Naive B cell (primary cell): ENCODE results near the gene PEMT. TPM values are rescaled to one million over a fixed set of nuclear protein-coding genes. Genes with fewer than 3 reads are reported as not detected.
"Not testable (repeated sequence)": the region's sequence is repeated elsewhere in the genome, so short reads cannot be mapped to it uniquely, and the experiment has no call there.

Source experiments
- ATAC-seq, 2 donors: fragments of 150-1000 bp; cut with Tn5 transposase; 2 replicates each; pipeline ENCODE4 v1.10.0; 2021; ENCODE audit warnings: low read depth in 2 of 2, mild to moderate bottlenecking in 2 of 2, moderate library complexity in 2 of 2
- DNase-seq: peaks from one replicate; pipeline ENCODE4 v3.0.0; 2022
- H3K27ac Mint-ChIP-seq, 6 donors: one replicate each; pipeline ENCODE4 v1.8.0; 2020 to 2022; ENCODE audit warnings: mild to moderate bottlenecking in 6 of 6, mixed read lengths in 6 of 6, moderate library complexity in 5 of 6, inconsistent platforms in 2 of 6
- H3K27me3 Mint-ChIP-seq, 3 donors: one replicate each; pipeline ENCODE4 v1.8.0; 2021 to 2022; ENCODE audit warnings: mixed read lengths in 3 of 3, mild to moderate bottlenecking in 1 of 3
- H3K36me3 Mint-ChIP-seq, 2 donors: one replicate each; pipeline ENCODE4 v1.8.0; 2020 to 2022; ENCODE audit warnings: mixed read lengths in 2 of 2, inconsistent platforms in 1 of 2, mild to moderate bottlenecking in 1 of 2
- H3K4me1 Mint-ChIP-seq, 3 donors: one replicate each; pipeline ENCODE4 v1.8.0; 2020 to 2022; ENCODE audit warnings: mixed read lengths in 3 of 3, inconsistent platforms in 1 of 3, mild to moderate bottlenecking in 1 of 3, moderate library complexity in 1 of 3
- H3K4me3 Mint-ChIP-seq, 8 donors: one replicate each; pipeline ENCODE4 v1.8.0; 2020 to 2022; ENCODE audit warnings: mild to moderate bottlenecking in 8 of 8, mixed read lengths in 8 of 8, moderate library complexity in 8 of 8, inconsistent platforms in 2 of 8
- H3K9me3 Mint-ChIP-seq, 7 donors: one replicate each; pipeline ENCODE4 v1.8.0; 2020 to 2022; ENCODE audit warnings: mixed read lengths in 7 of 7, mild to moderate bottlenecking in 5 of 7, inconsistent platforms in 2 of 7, moderate library complexity in 1 of 7
- polyA plus RNA-seq, 6 donors: library from polyadenylated mRNA; unstranded; fragments of 300-500 nt; fragmentation: Illumina TruSeq; gene quantifications; one replicate each; pipeline ENCODE4 v1.2.3, GENCODE V29; 2021; ENCODE audit warnings: low read depth in 6 of 6

The PEMT gene
- polyA plus RNA-seq, 6 donors from 2014 or later = 16.3 to 28.0 (median 21.3) TPM

- Mint-ChIP-seq H3K4me3 (peak overlapping the region in 1 of 8 donors; percentile 54), H3K4me1 (peaks cover 24 to 55% (median 48%) of the 10 kb centered on the region in 3 donors), H3K27me3 (no peaks in the 10 kb centered on the region), H3K9me3 (no peaks in the 10 kb centered on the region), H3K36me3 (peaks cover 0 to 8% of the 10 kb centered on the region in 2 donors), H3K27ac (no peak overlapping the region)
- ATAC-seq (no peak), DNase-seq (no peak)
Measured at GRCh38 chr17:17481860-17482259, 109.6 kb downstream of the PEMT start.

- DNase-seq (no peak), ATAC-seq (no peak)
- peaks cover 0 to 6% of the 10 kb centered on the region in 2 donors for H3K36me3 Mint-ChIP-seq
- H3K27me3 Mint-ChIP-seq = no peaks in the 10 kb centered on the region
- H3K4me1 Mint-ChIP-seq = peaks cover 27 to 58% (median 54%) of the 10 kb centered on the region in 3 donors
- H3K9me3 Mint-ChIP-seq = no peaks in the 10 kb centered on the region
- peak overlapping the region in 3 of 6 donors; percentile 32 to 83 (median 64) for H3K27ac Mint-ChIP-seq
- peak overlapping the region in 4 of 8 donors; percentile 12 to 62 (median 38) for H3K4me3 Mint-ChIP-seq
Measured at GRCh38 chr17:17480593-17481148, 110.8 kb downstream of the PEMT start.

GRCh38 chr17:17479209-17479608 lies 112.3 kb downstream of the PEMT start:
- Mint-ChIP-seq H3K27ac (no peak overlapping the region), H3K27me3 (no peaks in the 10 kb centered on the region), H3K9me3 (no peaks in the 10 kb centered on the region), H3K36me3 (no peaks in the 10 kb centered on the region), H3K4me1 (peaks cover 23 to 52% (median 51%) of the 10 kb centered on the region in 3 donors), H3K4me3 (peak overlapping the region in 2 of 8 donors; percentile 77 to 93)
- no peak for DNase-seq
- ATAC-seq = no peak

GRCh38 chr17:17476865-17477467 lies 114.5 kb downstream of the PEMT start, which contains the start of gene MED9:
MED9 (plus strand) TSS chr17:17477000; CDS start chr17:17477042, 42 bp downstream.
- Mint-ChIP-seq H3K9me3 (no peaks in the 10 kb centered on the region), H3K27ac (peak within 1 kb of the TSS; percentile 88 to 98 (median 94)), H3K4me3 (peak within 1 kb of the TSS; percentile 86 to 94 (median 93)), H3K4me1 (peaks cover 17 to 43% (median 38%) of the 10 kb centered on the region in 3 donors), H3K27me3 (no peaks in the 10 kb centered on the region), H3K36me3 (no peaks in the 10 kb centered on the region)
- ATAC-seq = peak; percentile 98 to 99
- DNase-seq = peak; percentile 93

- no peaks in the 10 kb centered on the region for H3K27me3 Mint-ChIP-seq
Measured at GRCh38 chr17:17474341-17474740, 117.2 kb downstream of the PEMT start.

GRCh38 chr17:17472333-17472920 lies 119.1 kb downstream of the PEMT start:
- peak overlapping the region in 1 of 8 donors; percentile 30 for H3K4me3 Mint-ChIP-seq

More at GRCh38 chr17:17474341-17474740, 117.2 kb downstream of the PEMT start:
- Mint-ChIP-seq H3K9me3 (no peaks in the 10 kb centered on the region), H3K4me1 (peaks cover 7 to 27% (median 23%) of the 10 kb centered on the region in 3 donors), H3K4me3 (peak overlapping the region in 1 of 8 donors; percentile 13), H3K36me3 (no peaks in the 10 kb centered on the region), H3K27ac (no peak overlapping the region)
- ATAC-seq = no peak
- no peak for DNase-seq

GRCh38 chr17:17469996-17470395 lies 121.5 kb downstream of the PEMT start:
- DNase-seq (no peak), ATAC-seq (no peak)
- Mint-ChIP-seq H3K36me3 (no peaks in the 10 kb centered on the region), H3K27ac (no peak overlapping the region), H3K4me1 (no peaks in the 10 kb centered on the region), H3K4me3 (no peak overlapping the region), H3K9me3 (peaks cover 0 to 2% (median 0%) of the 10 kb centered on the region in 7 donors), H3K27me3 (peaks cover 0 to 6% (median 4%) of the 10 kb centered on the region in 3 donors)

More at GRCh38 chr17:17472333-17472920, 119.1 kb downstream of the PEMT start:
- no peak overlapping the region for H3K27ac Mint-ChIP-seq
- no peaks in the 10 kb centered on the region for H3K27me3 Mint-ChIP-seq
- no peaks in the 10 kb centered on the region for H3K36me3 Mint-ChIP-seq
- H3K9me3 Mint-ChIP-seq = peaks cover 0 to 2% (median 0%) of the 10 kb centered on the region in 7 donors
- DNase-seq (no peak), ATAC-seq (no peak)
- H3K4me1 Mint-ChIP-seq = peaks cover 4 to 12% (median 10%) of the 10 kb centered on the region in 3 donors

GRCh38 chr17:17469358-17469757 lies 122.2 kb downstream of the PEMT start:
- H3K27me3 Mint-ChIP-seq = peaks cover 0 to 10% (median 6%) of the 10 kb centered on the region in 3 donors
- no peaks in the 10 kb centered on the region for H3K4me1 Mint-ChIP-seq
- no peak overlapping the region for H3K27ac Mint-ChIP-seq

GRCh38 chr17:17468217-17469010 lies 123.1 kb downstream of the PEMT start:
- Mint-ChIP-seq H3K4me3 (no peak overlapping the region), H3K9me3 (peaks cover 0 to 2% (median 0%) of the 10 kb centered on the region in 7 donors), H3K27me3 (peaks cover 0 to 12% (median 6%) of the 10 kb centered on the region in 3 donors), H3K27ac (no peak overlapping the region), H3K36me3 (no peaks in the 10 kb centered on the region), H3K4me1 (no peaks in the 10 kb centered on the region)
- ATAC-seq (no peak), DNase-seq (no peak)

More at GRCh38 chr17:17469358-17469757, 122.2 kb downstream of the PEMT start:
- no peak for DNase-seq
- no peak overlapping the region for H3K4me3 Mint-ChIP-seq
- H3K9me3 Mint-ChIP-seq = peaks cover 0 to 2% (median 0%) of the 10 kb centered on the region in 7 donors
- no peaks in the 10 kb centered on the region for H3K36me3 Mint-ChIP-seq
- no peak for ATAC-seq

- Mint-ChIP-seq H3K36me3 (no peaks in the 10 kb centered on the region), H3K4me1 (no peaks in the 10 kb centered on the region), H3K9me3 (peaks cover 0 to 2% (median 0%) of the 10 kb centered on the region in 7 donors), H3K27me3 (peaks cover 0 to 12% (median 6%) of the 10 kb centered on the region in 3 donors), H3K4me3 (no peak overlapping the region), H3K27ac (no peak overlapping the region)
- no peak for ATAC-seq
- DNase-seq = no peak
Measured at GRCh38 chr17:17467720-17468119, 123.8 kb downstream of the PEMT start.

GRCh38 chr17:17467016-17467415 lies 124.5 kb downstream of the PEMT start:
- DNase-seq = no peak
- H3K27ac Mint-ChIP-seq = no peak overlapping the region
- no peak overlapping the region for H3K4me3 Mint-ChIP-seq
- ATAC-seq = no peak
- peaks cover 0 to 12% (median 6%) of the 10 kb centered on the region in 3 donors for H3K27me3 Mint-ChIP-seq
- no peaks in the 10 kb centered on the region for H3K4me1 Mint-ChIP-seq
- H3K36me3 Mint-ChIP-seq = no peaks in the 10 kb centered on the region
- H3K9me3 Mint-ChIP-seq = peaks cover 0 to 2% (median 0%) of the 10 kb centered on the region in 7 donors

GRCh38 chr17:17466511-17466910 lies 125.0 kb downstream of the PEMT start:
- no peak overlapping the region for H3K4me3 Mint-ChIP-seq
- no peaks in the 10 kb centered on the region for H3K36me3 Mint-ChIP-seq
- H3K27ac Mint-ChIP-seq = no peak overlapping the region
- DNase-seq (no peak), ATAC-seq (no peak)
- no peaks in the 10 kb centered on the region for H3K4me1 Mint-ChIP-seq
- H3K27me3 Mint-ChIP-seq = peaks cover 0 to 12% (median 6%) of the 10 kb centered on the region in 3 donors
- H3K9me3 Mint-ChIP-seq = peaks cover 0 to 2% (median 0%) of the 10 kb centered on the region in 7 donors

GRCh38 chr17:17465878-17466277 lies 125.6 kb downstream of the PEMT start:
- H3K27me3 Mint-ChIP-seq = peaks cover 0 to 12% (median 6%) of the 10 kb centered on the region in 3 donors
- ATAC-seq, H3K4me1 Mint-ChIP-seq, DNase-seq, H3K36me3 Mint-ChIP-seq, H3K4me3 Mint-ChIP-seq, H3K9me3 Mint-ChIP-seq, H3K27ac Mint-ChIP-seq: not testable (repeated sequence)
